ENCODE results near the gene PKLR. TPM values are rescaled to one million over a fixed set of nuclear protein-coding genes. Genes with fewer than 3 reads are reported as not detected.

The PKLR gene
- total and polyA plus RNA-seq, 2 of the 4 experiments (the other 2 are of a cell fraction): 0.03 TPM; not detected in 1

GRCh38 chr1:155250633-155251449, 50.4 kb downstream of the PKLR start:
- H3K9ac ChIP-seq (ENCODE audit: low read depth, low read length): no peak overlapping the region
- intact Hi-C loops (cut with micrococcal nuclease) (loop anchor here (1.0 to 5.0 kb wide), 3 partner anchors 72 to 397 kb away; no protein-coding TSS in a partner anchor), dilution Hi-C loops (cut with HindIII; ENCODE audit: low sequenced_read_pairs, unreplicated experiment) (no loop called here), in situ Hi-C loops (cut with MboI; ENCODE audit: low sequenced_read_pairs) (no loop called here)
- no peak overlapping the region for H2BK120ac ChIP-seq (ENCODE audit: low read depth, low read length)
- H4K91ac ChIP-seq (ENCODE audit: insufficient read depth, low read depth, low read length): no peak overlapping the region
- no peaks in the 10 kb centered on the region for H4K20me1 ChIP-seq (ENCODE audit: insufficient read depth, low read length)
- H2BK5ac ChIP-seq (ENCODE audit: low read depth, low read length, poor library complexity, severe bottlenecking): no peak overlapping the region
- H4K5ac ChIP-seq (ENCODE audit: low read depth, low read length): peak overlapping the region; percentile 40; the same call in 1 of the 2 replicates
- BruUV-seq (replicated peaks): no TSS peak
- H3K4ac ChIP-seq (ENCODE audit: low read depth, low read length): peak overlapping the region; percentile 71
- peak overlapping the region; percentile 37; the same call in 1 of the 2 replicates for H2AK5ac ChIP-seq (ENCODE audit: low read depth, low read length)
- H2BK15ac ChIP-seq (ENCODE audit: low read depth, low read length): no peak overlapping the region
- 17% methylated on average over 19 of the region's 23 CpGs; no CpG with 5 or more reads in 1 of the 2 experiments for WGBS, 2 experiments (ENCODE audit: extremely low coverage in 2 of 2, insufficient read length in 1 of 2)
- H3K9me3 ChIP-seq (ENCODE audit: control insufficient read depth, insufficient read depth, low read length): no peaks in the 10 kb centered on the region
- peaks cover 15% of the 10 kb centered on the region for H3K4me1 ChIP-seq (ENCODE audit: control insufficient read depth, insufficient read depth, low read length)
- no peak overlapping the region; the same call in 1 of the 2 replicates for H3K14ac ChIP-seq (replicated peaks; ENCODE audit: low read depth, low read length)
- ChIA-PET POLR2A (ENCODE audit: unreplicated experiment) (no interaction called here), CTCF (interaction anchor here (0.5 to 1.7 kb wide), 21 partner anchors 8 to 493 kb away, joined by 3 to 6 read pairs (median 3); partner anchors contain the start of gene CLK2)
- no peak overlapping the region; the same call in 1 of the 2 replicates for H3K23ac ChIP-seq (ENCODE audit: low read depth, low read length)
- H3K4me2 ChIP-seq (ENCODE audit: low read depth, low read length): no peak overlapping the region
- ATAC-seq (ENCODE audit: low read depth) (peak; percentile 78), DNase-seq (peak; percentile 85)
- no peaks in the 10 kb centered on the region for H3K27me3 ChIP-seq (ENCODE audit: control insufficient read depth, insufficient read depth, low read length)
- no peak overlapping the region for H3K4me3 ChIP-seq (ENCODE audit: insufficient read depth, low read depth, low read length)
- no peak overlapping the region for H2BK20ac ChIP-seq (ENCODE audit: low read depth, low read length)
- H3K9me1 ChIP-seq (ENCODE audit: insufficient read depth, low read length): peaks cover 4% of the 10 kb centered on the region; the same call in 1 of the 2 replicates
- H2AFZ ChIP-seq (replicated peaks; ENCODE audit: low read length, poor library complexity): peak overlapping the region; percentile 93
- H3K79me1 ChIP-seq (ENCODE audit: low read depth in 1 of 2, low read length in 2 of 2): peaks cover 12 to 31% of the 10 kb centered on the region in 2 experiments
- H2AK9ac ChIP-seq (replicated peaks; ENCODE audit: low read depth, low read length, poor library complexity): peak overlapping the region; percentile 66
- no peak overlapping the region for H3K56ac ChIP-seq (ENCODE audit: extremely low read depth, insufficient read depth, low read length)
- H3K36me3 ChIP-seq (ENCODE audit: control insufficient read depth, insufficient read depth, low read length): peaks cover 16% of the 10 kb centered on the region
- H4K8ac ChIP-seq (ENCODE audit: low read depth in 2 of 2, low read length in 2 of 2): peak overlapping the region in 1 of 2 experiments; percentile 82; a peak in 2 of 4 replicates
- no peak overlapping the region for H3K18ac ChIP-seq (ENCODE audit: low read depth, low read length)
- H3K27ac ChIP-seq (ENCODE audit: insufficient read depth, low read length): peak overlapping the region; percentile 12; the same call in 1 of the 2 replicates
- TF ChIP-seq MAFK (IDR thresholded peaks at IDR 0.05; ENCODE audit: low read depth, low read length): no peak
- TF ChIP-seq CHD1 (IDR thresholded peaks at IDR 0.05; ENCODE audit: low read depth, low read length): no peak
- TF ChIP-seq FOS (IDR thresholded peaks at IDR 0.05; ENCODE audit: low read depth, low read length): no peak
- TF ChIP-seq, protein P1, sequence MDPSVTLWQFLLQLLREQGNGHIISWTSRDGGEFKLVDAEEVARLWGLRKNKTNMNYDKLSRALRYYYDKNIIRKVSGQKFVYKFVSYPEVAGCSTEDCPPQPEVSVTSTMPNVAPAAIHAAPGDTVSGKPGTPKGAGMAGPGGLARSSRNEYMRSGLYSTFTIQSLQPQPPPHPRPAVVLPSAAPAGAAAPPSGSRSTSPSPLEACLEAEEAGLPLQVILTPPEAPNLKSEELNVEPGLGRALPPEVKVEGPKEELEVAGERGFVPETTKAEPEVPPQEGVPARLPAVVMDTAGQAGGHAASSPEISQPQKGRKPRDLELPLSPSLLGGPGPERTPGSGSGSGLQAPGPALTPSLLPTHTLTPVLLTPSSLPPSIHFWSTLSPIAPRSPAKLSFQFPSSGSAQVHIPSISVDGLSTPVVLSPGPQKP (IDR thresholded peaks at IDR 0.05; ENCODE audit: borderline replicate concordance, low read depth, low read length): no peak
- TF ChIP-seq CEBPB (IDR thresholded peaks at IDR 0.05; ENCODE audit: low read depth, low read length): no peak
- peak; percentile 34; the same call in 1 of the 2 replicates for TF ChIP-seq POLR2A (IDR thresholded peaks at IDR 0.05; ENCODE audit: low read depth, low read length)
- TF ChIP-seq MAZ (IDR thresholded peaks at IDR 0.05; ENCODE audit: borderline replicate concordance, low read depth, low read length): no peak; the same call in 1 of the 2 replicates
- TF ChIP-seq MXI1 (IDR thresholded peaks at IDR 0.05; ENCODE audit: borderline replicate concordance, low read depth, low read length): 0 out of 2 replicates have a peak, but pooled peaks have one; percentile 21
- peak; percentile 89 for TF ChIP-seq SMC3 (IDR thresholded peaks at IDR 0.05; ENCODE audit: low read depth, low read length)
- TF ChIP-seq CTCF (conservative IDR thresholded peaks at IDR 0.05; ENCODE audit: low read depth, low read length): peak; percentile 100
- no peak for TF ChIP-seq RFX5 (IDR thresholded peaks at IDR 0.05; ENCODE audit: low read depth, low read length)
- TF ChIP-seq, protein P2, sequence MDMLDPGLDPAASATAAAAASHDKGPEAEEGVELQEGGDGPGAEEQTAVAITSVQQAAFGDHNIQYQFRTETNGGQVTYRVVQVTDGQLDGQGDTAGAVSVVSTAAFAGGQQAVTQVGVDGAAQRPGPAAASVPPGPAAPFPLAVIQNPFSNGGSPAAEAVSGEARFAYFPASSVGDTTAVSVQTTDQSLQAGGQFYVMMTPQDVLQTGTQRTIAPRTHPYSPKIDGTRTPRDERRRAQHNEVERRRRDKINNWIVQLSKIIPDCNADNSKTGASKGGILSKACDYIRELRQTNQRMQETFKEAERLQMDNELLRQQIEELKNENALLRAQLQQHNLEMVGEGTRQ (IDR thresholded peaks at IDR 0.05; ENCODE audit: low read depth, low read length): no peak
- no peak for TF ChIP-seq RCOR1 (IDR thresholded peaks at IDR 0.05; ENCODE audit: insufficient replicate concordance, low read length)
